H1 (cell line): ENCODE measurements around the gene WDSUB1. TPM values are rescaled to one million over a fixed set of nuclear protein-coding genes. Genes with fewer than 3 reads are reported as not detected.

Experiments
- BCL11A ChIP-seq, 2 experiments: IDR thresholded peaks; one replicate each; pipeline ENCODE4 v1.6.1; 2011; ENCODE audit warnings: low read depth in 2 of 2, low read length in 2 of 2, mild to moderate bottlenecking in 2 of 2
- GTF2F1 ChIP-seq: IDR thresholded peaks from 2 replicates; pipeline ENCODE4 v1.6.1; 2012; ENCODE audit warnings: low read depth, low read length, improper control_type of control experiment, borderline replicate concordance
- JUN ChIP-seq: IDR thresholded peaks from 2 replicates; pipeline ENCODE4 v1.6.1; 2011; ENCODE audit warnings: low read depth, mild to moderate bottlenecking, improper control_type of control experiment, low read length
- KDM1A ChIP-seq: fragments of 200-600, 300-600 bp; sonication (generic); IDR thresholded peaks from 2 replicates; pipeline ENCODE4 v1.7.1; 2016; ENCODE audit warnings: mild to moderate bottlenecking, low read length, borderline replicate concordance
- SRF ChIP-seq: IDR thresholded peaks from 2 replicates; pipeline ENCODE4 v1.6.1; 2011; ENCODE audit warnings: mild to moderate bottlenecking, low read depth, low read length, moderate library complexity
- polyA plus RNA-seq, 7 experiments: library from polyadenylated mRNA; depleted of rRNA in 3 of 7; stranded (reverse) in 5 of 7; unstranded in 2 of 7; fragments of >200 nt in 5 of 7; fragments of 200-250 nt in 2 of 7; gene quantifications; 1 replicate in 5 of 7; 2 replicates in 1 of 7; 4 replicates in 1 of 7; pipeline versions ENCODE4 v1.2.1 to v1.2.3, GENCODE V29; 2011 to 2013; ENCODE audit warnings: missing spikeins in 2 of 7, mixed read lengths in 2 of 7
- total RNA-seq: library from RNA; stranded (reverse); fragmentation: NEBNext Ultra II Directional; extraction: Animal tissue kit (Norgen Biotek cat#: 25700); gene quantifications from 2 replicates; pipeline ENCODE4 v1.2.1, GENCODE V29; 2021

The WDSUB1 gene
- total and polyA plus RNA-seq, 2 of the 8 experiments (the other 6 are each of a cell fraction or from before 2014, with no cell fraction given): 5.5 to 8.0 TPM

DNA sequence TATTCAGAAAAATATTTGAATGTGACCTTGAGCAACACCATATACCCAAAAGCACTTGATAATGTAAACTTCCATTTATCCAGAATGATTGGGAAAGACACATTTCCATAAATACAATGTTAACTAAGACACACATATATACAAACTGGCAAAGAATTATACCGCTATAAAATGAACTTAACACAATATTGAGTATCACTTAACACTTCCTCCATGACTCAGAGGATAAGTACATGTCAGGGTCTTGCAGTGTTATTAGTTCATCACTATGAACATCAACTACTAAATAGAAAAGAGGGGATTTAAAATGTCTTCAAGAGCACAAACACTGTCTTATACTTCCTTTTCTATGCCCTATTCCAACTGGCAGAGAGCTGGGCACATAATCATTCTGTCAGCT is 18.6 kb downstream of the WDSUB1 start (continued):
- TF ChIP-seq SRF (no peak), GTF2F1 (no peak), JUN (no peak), BCL11A (IDR thresholded peaks at IDR 0.05; ENCODE audit: low read depth in 2 of 2, low read length in 2 of 2) (no peak), KDM1A (no peak)
